Central memory CD8-positive, alpha-beta T cell (primary cell): ENCODE data around the gene KCNC3.

Experiments used
- ATAC-seq: fragments of 150-1000 bp; cut with Tn5 transposase; replicated peaks from 2 replicates; pipeline ENCODE4 v1.10.0; 2022; ENCODE audit warnings: mild to moderate bottlenecking, moderate FRiP score, moderate number of reproducible peaks; ENCODE audit not compliant: poor library complexity, severe bottlenecking; ENCODE audit errors: extremely low read depth
- DNase-seq, 2 donors: peaks; one replicate each; pipeline ENCODE4 v3.0.0; 2021; ENCODE audit warnings: low spot score in 2 of 2
- H3K27ac Mint-ChIP-seq: one replicate; pipeline ENCODE4 v1.8.0; 2022; ENCODE audit warnings: low read depth, mild to moderate bottlenecking, moderate library complexity, mixed read lengths
- H3K27me3 Mint-ChIP-seq: one replicate; pipeline ENCODE4 v1.8.0; 2022; ENCODE audit warnings: mixed read lengths
- H3K36me3 Mint-ChIP-seq: one replicate; pipeline ENCODE4 v1.8.0; 2022; ENCODE audit warnings: mild to moderate bottlenecking, moderate library complexity, mixed read lengths; ENCODE audit not compliant: insufficient read depth
- H3K4me1 Mint-ChIP-seq: one replicate; pipeline ENCODE4 v1.8.0; 2022; ENCODE audit warnings: mixed read lengths
- H3K4me3 Mint-ChIP-seq: one replicate; pipeline ENCODE4 v1.8.0; 2022; ENCODE audit warnings: mild to moderate bottlenecking, moderate library complexity, mixed read lengths
- H3K9me3 Mint-ChIP-seq: one replicate; pipeline ENCODE4 v1.8.0; 2022; ENCODE audit warnings: mixed read lengths

KCNC3 gene

DNA sequence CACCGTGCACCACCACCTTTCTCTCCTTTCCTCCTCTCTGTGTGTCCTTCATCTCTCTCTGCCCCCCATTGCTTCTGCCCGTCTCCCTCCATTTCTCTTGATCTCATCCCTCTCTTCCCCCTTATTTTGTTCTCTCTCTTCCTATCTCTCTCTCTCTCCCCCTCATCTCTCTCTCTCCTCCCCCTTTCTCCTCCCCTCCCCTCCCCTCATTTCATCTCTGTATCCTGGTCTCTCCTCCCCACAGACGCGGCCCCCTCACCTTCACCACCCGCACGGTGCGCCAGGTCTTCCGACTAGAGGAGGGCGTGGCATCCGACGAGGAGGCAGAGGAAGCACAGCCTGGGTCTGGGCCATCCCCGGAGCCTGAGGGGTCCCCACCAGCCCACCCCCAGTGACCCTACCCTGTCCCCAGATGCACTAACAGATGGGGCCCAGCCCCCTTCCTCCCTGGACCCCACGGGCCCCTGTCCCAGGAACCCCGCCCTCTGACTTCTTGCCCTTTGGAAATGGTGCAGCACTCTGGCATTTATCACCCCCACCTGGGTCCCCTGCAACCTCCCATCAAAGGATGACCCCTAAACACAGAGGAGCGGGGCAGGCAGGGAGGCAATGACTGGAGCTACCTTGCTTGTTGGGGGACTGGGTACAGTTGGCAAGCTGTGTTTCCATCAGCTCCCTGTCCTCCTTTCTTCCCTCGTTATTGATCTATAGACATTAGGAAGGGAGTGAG, 19.6 kb downstream of the KCNC3 start:
- H3K36me3 Mint-ChIP-seq, result no peaks in the 10 kb centered on the region
- DNase-seq, result no peak
- no peak for ATAC-seq
- no peak overlapping the region for H3K4me3 Mint-ChIP-seq
- H3K4me1 Mint-ChIP-seq, result no peaks in the 10 kb centered on the region
- no peak overlapping the region for H3K27ac Mint-ChIP-seq
- peaks cover 74% of the 10 kb centered on the region for H3K27me3 Mint-ChIP-seq
- H3K9me3 Mint-ChIP-seq, result no peaks in the 10 kb centered on the region

DNA sequence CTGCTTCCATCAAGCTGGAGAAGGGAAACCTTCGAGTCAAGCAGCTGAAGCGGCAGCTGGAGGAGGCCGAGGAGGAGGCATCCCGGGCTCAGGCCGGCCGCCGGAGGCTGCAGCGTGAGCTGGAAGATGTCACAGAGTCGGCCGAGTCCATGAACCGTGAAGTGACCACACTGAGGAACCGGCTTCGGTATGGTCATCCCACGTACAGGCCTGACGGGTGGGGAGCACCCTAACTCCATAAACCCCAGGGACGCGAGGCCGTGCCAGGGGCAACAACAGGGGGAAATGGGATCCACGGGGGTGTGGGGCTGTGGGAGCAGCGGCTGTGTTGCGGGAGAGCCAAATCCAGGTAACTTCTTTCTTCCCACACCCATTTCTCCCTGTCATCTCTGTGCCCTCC, 20.2 kb downstream of the KCNC3 start:
- DNase-seq, result no peak
- peaks cover 73% of the 10 kb centered on the region for H3K27me3 Mint-ChIP-seq
- H3K4me1 Mint-ChIP-seq, result no peaks in the 10 kb centered on the region
- no peak overlapping the region for H3K4me3 Mint-ChIP-seq
- no peak for ATAC-seq
- no peak overlapping the region for H3K27ac Mint-ChIP-seq
- H3K36me3 Mint-ChIP-seq, result no peaks in the 10 kb centered on the region
- no peaks in the 10 kb centered on the region for H3K9me3 Mint-ChIP-seq

DNA sequence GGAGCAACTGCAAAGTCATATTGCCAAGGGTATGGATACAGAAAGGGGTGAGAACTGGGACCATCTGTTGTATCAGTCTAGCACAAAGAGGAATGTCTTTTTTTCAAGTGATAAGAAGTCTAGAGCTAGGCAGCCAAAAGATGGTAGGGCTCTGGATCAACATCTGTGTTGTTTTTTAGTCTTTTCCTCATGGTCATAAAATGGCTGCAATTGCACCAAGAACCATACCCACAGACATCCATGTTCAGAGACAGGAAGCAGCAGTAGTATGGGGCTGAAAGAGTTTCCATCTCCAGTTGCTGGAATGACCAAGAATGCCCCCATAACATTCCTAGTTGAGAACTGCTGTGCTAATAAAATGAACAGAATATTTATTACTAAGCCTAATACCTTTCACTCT, 25.6 kb downstream of the KCNC3 start:
- Mint-ChIP-seq H3K36me3 (no peaks in the 10 kb centered on the region), H3K27me3 (peaks cover 63% of the 10 kb centered on the region), H3K4me1 (no peaks in the 10 kb centered on the region), H3K27ac (no peak overlapping the region), H3K9me3 (no peaks in the 10 kb centered on the region), H3K4me3 (no peak overlapping the region)
- ATAC-seq (no peak), DNase-seq (no peak)

DNA sequence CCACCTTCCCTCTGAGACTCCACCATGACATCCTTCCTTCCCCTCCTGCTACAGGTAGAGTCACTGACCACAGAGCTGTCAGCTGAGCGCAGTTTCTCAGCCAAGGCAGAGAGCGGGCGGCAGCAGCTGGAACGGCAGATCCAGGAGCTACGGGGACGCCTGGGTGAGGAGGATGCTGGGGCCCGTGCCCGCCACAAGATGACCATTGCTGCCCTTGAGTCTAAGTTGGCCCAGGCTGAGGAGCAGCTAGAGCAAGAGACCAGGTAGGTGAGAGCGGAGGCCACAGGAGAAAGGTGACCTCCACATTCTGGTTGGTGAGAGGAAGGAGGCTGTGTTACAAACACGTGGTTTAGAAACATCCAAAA, 27.6 kb downstream of the KCNC3 start:
- H3K9me3 Mint-ChIP-seq, result no peaks in the 10 kb centered on the region
- H3K4me3 Mint-ChIP-seq, result no peak overlapping the region
- no peaks in the 10 kb centered on the region for H3K4me1 Mint-ChIP-seq
- H3K27me3 Mint-ChIP-seq, result peaks cover 59% of the 10 kb centered on the region
- H3K36me3 Mint-ChIP-seq, result peaks cover 1% of the 10 kb centered on the region
- DNase-seq (no peak), ATAC-seq (no peak)
- no peak overlapping the region for H3K27ac Mint-ChIP-seq

DNA sequence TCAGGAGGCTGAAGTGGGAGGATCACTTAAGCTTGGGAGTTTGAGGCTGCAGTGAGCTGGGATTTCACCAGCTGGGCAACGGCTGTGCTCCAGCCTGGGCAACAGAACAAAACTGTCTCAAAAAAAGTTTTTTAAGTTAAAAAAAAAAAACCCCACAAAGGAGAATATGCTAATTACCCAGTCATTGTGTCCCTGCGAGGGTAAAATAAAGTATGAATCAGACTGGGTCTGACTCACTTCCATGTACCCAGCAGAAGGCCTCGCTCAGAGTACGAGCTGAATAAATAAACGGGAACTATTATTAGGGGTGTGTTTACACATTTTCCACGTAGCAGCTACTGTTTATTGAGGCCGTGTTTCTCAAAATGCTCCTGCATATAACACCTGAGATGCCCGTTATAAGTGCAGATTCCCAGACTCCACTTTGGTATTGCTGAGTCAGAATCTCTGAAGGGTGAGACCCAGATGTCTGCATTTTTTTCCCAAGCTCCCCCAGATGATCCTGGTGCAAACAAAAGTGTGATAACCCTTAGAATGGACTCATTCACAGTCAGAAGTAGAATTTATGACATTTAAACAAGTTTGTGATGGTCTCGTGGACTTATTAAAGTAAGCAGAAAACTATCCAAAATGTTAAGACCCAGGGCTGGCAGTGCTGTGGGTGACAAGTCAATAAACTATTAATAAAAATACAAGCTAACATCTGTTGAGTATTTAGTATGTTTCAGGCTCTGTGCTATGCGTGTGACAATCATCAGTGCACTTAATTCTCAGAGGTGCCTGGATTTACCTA, 28.2 kb downstream of the KCNC3 start:
- Mint-ChIP-seq H3K9me3 (no peaks in the 10 kb centered on the region), H3K4me3 (no peak overlapping the region), H3K27ac (no peak overlapping the region), H3K36me3 (peaks cover 1% of the 10 kb centered on the region), H3K4me1 (no peaks in the 10 kb centered on the region), H3K27me3 (peaks cover 54% of the 10 kb centered on the region)
- ATAC-seq, result no peak
- no peak for DNase-seq

DNA sequence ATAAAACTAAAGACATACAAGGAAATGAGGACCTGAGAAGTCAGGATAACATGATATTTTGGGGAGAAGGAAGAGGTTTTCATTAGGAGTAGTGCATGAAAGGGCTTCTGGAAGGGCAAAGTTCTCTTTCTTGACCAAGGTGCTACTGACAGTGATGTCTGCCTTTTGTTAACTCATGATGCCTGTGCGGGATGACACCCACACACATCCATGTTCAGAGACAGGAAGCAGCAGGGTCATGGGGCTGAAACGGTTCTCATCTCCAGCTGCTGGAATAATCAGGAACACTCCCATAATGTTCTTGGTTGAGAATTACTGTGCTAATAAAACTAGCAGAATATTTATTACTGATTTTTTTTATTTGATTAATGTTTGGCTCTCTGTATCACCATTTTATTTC, 29.1 kb downstream of the KCNC3 start:
- DNase-seq (no peak), ATAC-seq (no peak)
- H3K36me3 Mint-ChIP-seq, result peaks cover 1% of the 10 kb centered on the region
- peaks cover 49% of the 10 kb centered on the region for H3K27me3 Mint-ChIP-seq
- H3K4me3 Mint-ChIP-seq, result no peak overlapping the region
- H3K27ac Mint-ChIP-seq, result no peak overlapping the region
- H3K9me3 Mint-ChIP-seq, result no peaks in the 10 kb centered on the region
- no peaks in the 10 kb centered on the region for H3K4me1 Mint-ChIP-seq

DNA sequence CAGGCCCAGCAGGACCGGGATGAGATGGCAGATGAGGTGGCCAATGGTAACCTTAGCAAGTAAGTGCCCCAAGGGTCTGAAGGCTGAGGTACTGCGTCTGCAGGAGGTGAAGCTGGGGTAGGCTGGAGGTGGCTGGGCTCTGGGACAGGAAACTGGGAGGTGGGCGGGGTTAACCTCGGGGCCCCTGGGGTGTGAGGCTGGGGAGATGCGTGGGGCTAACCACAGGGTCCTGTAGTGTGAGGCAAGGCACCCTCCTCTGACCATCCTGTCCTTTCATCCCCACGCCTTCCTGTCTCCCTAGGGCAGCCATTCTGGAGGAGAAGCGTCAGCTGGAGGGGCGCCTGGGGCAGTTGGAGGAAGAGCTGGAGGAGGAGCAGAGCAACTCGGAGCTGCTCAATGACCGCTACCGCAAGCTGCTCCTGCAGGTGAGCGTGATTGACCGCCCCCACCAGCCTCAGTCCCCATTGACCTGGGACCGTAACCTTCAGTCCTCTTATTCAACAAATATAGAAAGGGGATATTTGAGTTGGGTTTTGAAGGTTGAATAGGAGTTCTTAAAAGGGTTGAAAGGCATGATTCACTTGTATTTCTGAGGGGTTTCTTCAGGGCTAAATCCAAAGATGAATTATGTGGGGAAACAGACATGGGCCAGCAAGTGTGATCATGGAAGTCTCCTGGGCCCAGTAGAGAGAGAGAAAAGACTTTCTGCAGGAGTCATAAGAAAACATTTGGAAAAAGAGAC, 35.7 kb downstream of the KCNC3 start:
- no peak overlapping the region for H3K27ac Mint-ChIP-seq
- DNase-seq (no peak), ATAC-seq (no peak)
- H3K36me3 Mint-ChIP-seq, result peaks cover 1% of the 10 kb centered on the region
- no peak overlapping the region for H3K4me3 Mint-ChIP-seq
- peaks cover 72% of the 10 kb centered on the region for H3K27me3 Mint-ChIP-seq
- no peaks in the 10 kb centered on the region for H3K4me1 Mint-ChIP-seq
- H3K9me3 Mint-ChIP-seq, result peaks cover 3% of the 10 kb centered on the region

DNA sequence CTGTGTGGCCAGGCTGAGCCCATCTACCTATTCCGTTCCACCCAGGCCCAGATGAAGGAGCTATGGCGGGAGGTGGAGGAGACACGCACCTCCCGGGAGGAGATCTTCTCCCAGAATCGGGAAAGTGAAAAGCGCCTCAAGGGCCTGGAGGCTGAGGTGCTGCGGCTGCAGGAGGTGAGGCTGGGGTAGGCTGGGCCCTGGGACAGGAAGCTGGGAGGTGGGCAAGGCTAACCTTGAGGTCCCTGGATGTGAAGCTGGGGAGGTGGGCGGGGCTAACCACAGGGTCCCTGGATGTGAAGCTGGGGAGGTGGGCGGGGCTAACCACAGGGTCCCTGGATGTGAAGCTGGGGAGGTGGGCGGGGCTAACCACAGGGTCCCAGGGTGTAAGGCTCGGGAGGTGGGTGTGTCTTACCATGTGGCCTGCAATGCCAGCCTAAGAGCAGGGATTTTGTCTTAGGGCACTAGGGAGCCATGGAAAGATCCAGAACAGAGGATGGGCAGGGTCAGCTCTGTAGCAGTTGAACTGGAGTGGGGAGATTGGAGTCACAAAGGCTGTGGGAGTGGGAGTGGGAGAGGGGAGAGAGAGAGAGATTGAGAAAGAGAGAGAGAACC, 36.9 kb downstream of the KCNC3 start:
- peaks cover 1% of the 10 kb centered on the region for H3K36me3 Mint-ChIP-seq
- ATAC-seq, result no peak
- DNase-seq, result no peak
- no peak overlapping the region for H3K27ac Mint-ChIP-seq
- no peak overlapping the region for H3K4me3 Mint-ChIP-seq
- peaks cover 74% of the 10 kb centered on the region for H3K27me3 Mint-ChIP-seq
- no peaks in the 10 kb centered on the region for H3K4me1 Mint-ChIP-seq
- H3K9me3 Mint-ChIP-seq, result peaks cover 10% of the 10 kb centered on the region

DNA sequence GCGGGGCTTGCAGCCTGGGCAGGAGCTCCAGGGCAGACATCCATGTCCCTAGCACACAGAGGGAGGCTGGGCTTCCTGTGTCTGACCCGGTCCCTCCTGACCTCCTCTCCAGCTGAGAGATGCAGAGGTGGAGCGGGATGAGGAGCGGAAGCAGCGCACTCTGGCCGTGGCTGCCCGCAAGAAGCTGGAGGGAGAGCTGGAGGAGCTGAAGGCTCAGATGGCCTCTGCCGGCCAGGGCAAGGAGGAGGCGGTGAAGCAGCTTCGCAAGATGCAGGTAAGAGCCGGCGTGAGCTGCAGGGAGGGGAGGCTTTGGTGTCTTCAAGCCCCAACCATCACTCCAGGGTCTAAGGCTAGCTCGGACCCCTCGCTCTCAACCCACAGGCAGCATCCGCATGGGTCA, 38.4 kb downstream of the KCNC3 start:
- Mint-ChIP-seq H3K27me3 (peaks cover 80% of the 10 kb centered on the region), H3K4me3 (no peak overlapping the region), H3K4me1 (no peaks in the 10 kb centered on the region), H3K27ac (no peak overlapping the region), H3K36me3 (peaks cover 3% of the 10 kb centered on the region), H3K9me3 (peaks cover 14% of the 10 kb centered on the region)
- ATAC-seq, result no peak
- DNase-seq, result no peak

DNA sequence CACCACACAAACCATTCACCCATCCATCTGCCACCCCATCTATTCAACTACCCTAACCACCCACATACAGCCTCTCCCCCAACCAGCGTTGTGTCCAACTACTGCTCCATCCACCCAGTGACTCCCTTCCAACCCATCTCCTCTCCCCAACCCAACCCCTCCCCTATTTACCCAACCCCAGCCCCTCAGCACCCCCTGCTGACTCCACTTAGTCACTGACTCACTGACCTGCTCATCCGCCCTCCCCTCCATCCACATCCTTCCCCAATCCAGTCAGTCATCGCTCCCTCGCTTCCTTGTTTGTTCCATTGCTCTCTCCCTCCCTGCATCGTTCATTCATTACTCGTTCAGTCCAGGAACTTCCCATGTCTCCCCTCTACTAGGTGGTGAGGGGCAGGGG, 39.2 kb downstream of the KCNC3 start:
- Mint-ChIP-seq H3K9me3 (peaks cover 18% of the 10 kb centered on the region), H3K27ac (no peak overlapping the region), H3K4me3 (no peak overlapping the region), H3K27me3 (peaks cover 88% of the 10 kb centered on the region), H3K4me1 (no peaks in the 10 kb centered on the region), H3K36me3 (peaks cover 3% of the 10 kb centered on the region)
- ATAC-seq (no peak), DNase-seq (no peak)

DNA sequence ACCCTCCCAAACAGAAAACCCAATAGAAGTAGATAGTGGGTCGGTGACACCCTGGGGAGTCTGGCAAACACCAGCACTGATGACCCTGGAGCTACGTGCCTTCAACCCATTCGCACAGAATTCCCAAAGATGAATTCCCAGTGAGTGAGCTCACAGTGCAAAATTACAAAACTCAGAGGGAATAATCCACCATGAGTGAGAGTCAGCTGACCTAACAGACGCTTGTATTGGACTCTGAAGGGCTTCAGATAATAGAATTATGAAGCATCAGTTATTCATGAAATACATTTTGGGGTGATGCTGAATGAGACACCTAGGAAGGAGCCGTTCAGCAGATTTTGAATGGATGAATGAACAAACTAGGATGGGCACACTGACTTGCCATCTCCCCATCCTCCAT, 40.2 kb downstream of the KCNC3 start:
- H3K27ac Mint-ChIP-seq, result peak overlapping the region; percentile 23
- peaks cover 18% of the 10 kb centered on the region for H3K9me3 Mint-ChIP-seq
- peaks cover 3% of the 10 kb centered on the region for H3K36me3 Mint-ChIP-seq
- DNase-seq, result no peak
- ATAC-seq, result no peak
- no peak overlapping the region for H3K4me3 Mint-ChIP-seq
- H3K4me1 Mint-ChIP-seq, result no peaks in the 10 kb centered on the region
- peaks cover 84% of the 10 kb centered on the region for H3K27me3 Mint-ChIP-seq

DNA sequence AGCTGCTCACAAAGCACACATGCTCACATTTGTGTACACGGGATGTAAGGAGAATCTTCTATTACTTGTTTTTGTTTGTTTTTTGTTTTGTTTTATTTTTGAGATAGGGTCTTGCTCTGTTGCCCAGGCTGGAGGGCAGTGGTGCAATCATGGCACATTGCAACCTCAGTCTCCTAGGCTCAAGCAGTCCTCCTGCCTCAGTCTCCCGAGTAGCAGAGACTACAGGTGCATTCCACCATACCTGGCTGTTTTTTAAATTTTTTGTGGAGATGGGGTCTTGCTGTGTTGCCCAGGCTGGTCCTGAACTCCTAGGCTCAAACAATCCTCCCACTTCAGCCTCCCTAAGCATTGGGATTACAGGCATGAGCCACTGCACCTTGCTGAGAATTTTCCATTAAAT, 41.8 kb downstream of the KCNC3 start:
- H3K36me3 Mint-ChIP-seq, result peaks cover 3% of the 10 kb centered on the region
- H3K4me1 Mint-ChIP-seq, result no peaks in the 10 kb centered on the region
- ATAC-seq (no peak), DNase-seq (no peak)
- no peak overlapping the region for H3K4me3 Mint-ChIP-seq
- peaks cover 18% of the 10 kb centered on the region for H3K9me3 Mint-ChIP-seq
- peaks cover 67% of the 10 kb centered on the region for H3K27me3 Mint-ChIP-seq
- H3K27ac Mint-ChIP-seq, result no peak overlapping the region
